CD8-positive, alpha-beta memory T cell (primary cell): ENCODE results near the gene ENG. TPM values are rescaled to one million over a fixed set of nuclear protein-coding genes. Genes with fewer than 3 reads are reported as not detected.

Source experiments
- CTCF ChIA-PET: fragments of 350-600 bp; sonication (Branson Sonifier 250); formaldehyde crosslinking; loops from one replicate; lab custom pipeline; 2021; ENCODE audit warnings: antibody characterized with exemption; lab: Charles Lee
- POLR2A ChIA-PET: fragments of 350-600 bp; sonication (Branson Sonifier 250); formaldehyde crosslinking; loops from one replicate; lab custom pipeline; 2021; ENCODE audit warnings: antibody characterized with exemption; lab: Charles Lee
- DNase-seq, 5 donors: peaks; one replicate each; pipeline versions ENCODE4 v3.0.0 to v3.0.0-alpha.2; 2020 to 2022; ENCODE audit warnings: mixed read lengths in 1 of 5
- H3K27ac ChIP-seq: one replicate; pipeline ENCODE4 v1.7.0; 2013; ENCODE audit warnings: low read depth, mild to moderate bottlenecking, low read length, moderate library complexity
- H3K27me3 ChIP-seq: 2 replicates; pipeline ENCODE4 v1.7.0; 2013; ENCODE audit warnings: low read length, mild to moderate bottlenecking; ENCODE audit not compliant: insufficient read depth, poor library complexity, severe bottlenecking
- H3K36me3 ChIP-seq: 2 replicates; pipeline ENCODE4 v1.7.0; 2013; ENCODE audit warnings: mild to moderate bottlenecking, low read length, moderate library complexity; ENCODE audit not compliant: insufficient read depth
- H3K4me1 ChIP-seq: 2 replicates; pipeline ENCODE4 v1.7.0; 2013; ENCODE audit warnings: mild to moderate bottlenecking, low read length, moderate library complexity; ENCODE audit not compliant: insufficient read depth
- H3K4me3 ChIP-seq: 2 replicates; pipeline ENCODE4 v1.7.0; 2013; ENCODE audit warnings: mild to moderate bottlenecking, low read length
- H3K9me3 ChIP-seq: 2 replicates; pipeline ENCODE4 v1.7.0; 2013; ENCODE audit warnings: mild to moderate bottlenecking, low read length
- H3K27ac Mint-ChIP-seq, 8 donors: one replicate each; pipeline ENCODE4 v1.8.0; 2020 to 2021; ENCODE audit warnings: mixed read lengths in 8 of 8, mild to moderate bottlenecking in 6 of 8, inconsistent platforms in 3 of 8, moderate library complexity in 3 of 8
- H3K27me3 Mint-ChIP-seq, 2 donors: one replicate each; pipeline ENCODE4 v1.8.0; 2020 to 2021; ENCODE audit warnings: mixed read lengths in 2 of 2, mild to moderate bottlenecking in 1 of 2, moderate library complexity in 1 of 2
- H3K36me3 Mint-ChIP-seq, 3 donors: one replicate each; pipeline ENCODE4 v1.8.0; 2020 to 2021; ENCODE audit warnings: mixed read lengths in 3 of 3, inconsistent platforms in 1 of 3, mild to moderate bottlenecking in 1 of 3
- H3K4me1 Mint-ChIP-seq, 3 donors: one replicate each; pipeline ENCODE4 v1.8.0; 2020 to 2021; ENCODE audit warnings: mixed read lengths in 3 of 3, inconsistent platforms in 1 of 3, mild to moderate bottlenecking in 1 of 3
- H3K4me3 Mint-ChIP-seq, 7 donors: one replicate each; pipeline ENCODE4 v1.8.0; 2020 to 2021; ENCODE audit warnings: mixed read lengths in 7 of 7, mild to moderate bottlenecking in 6 of 7, moderate library complexity in 4 of 7, inconsistent platforms in 2 of 7
- H3K9me3 Mint-ChIP-seq, 5 donors: one replicate each; pipeline ENCODE4 v1.8.0; 2020 to 2022; ENCODE audit warnings: mixed read lengths in 5 of 5, mild to moderate bottlenecking in 3 of 5, moderate library complexity in 2 of 5, inconsistent platforms in 1 of 5
- polyA plus RNA-seq: library from polyadenylated mRNA; unstranded; fragments of 300-500 nt; fragmentation: Illumina TruSeq; gene quantifications from one replicate; pipeline ENCODE4 v1.2.3, GENCODE V29; 2021
- total RNA-seq, 2 experiments: library from RNA; stranded (reverse); gene quantifications; one replicate each; pipeline ENCODE4 v1.2.3, GENCODE V29; 2021

Gene ENG
- total and polyA plus RNA-seq, 3 experiments from 2014 or later, result 7.9 to 19.3 (median 18.9) TPM

DNA sequence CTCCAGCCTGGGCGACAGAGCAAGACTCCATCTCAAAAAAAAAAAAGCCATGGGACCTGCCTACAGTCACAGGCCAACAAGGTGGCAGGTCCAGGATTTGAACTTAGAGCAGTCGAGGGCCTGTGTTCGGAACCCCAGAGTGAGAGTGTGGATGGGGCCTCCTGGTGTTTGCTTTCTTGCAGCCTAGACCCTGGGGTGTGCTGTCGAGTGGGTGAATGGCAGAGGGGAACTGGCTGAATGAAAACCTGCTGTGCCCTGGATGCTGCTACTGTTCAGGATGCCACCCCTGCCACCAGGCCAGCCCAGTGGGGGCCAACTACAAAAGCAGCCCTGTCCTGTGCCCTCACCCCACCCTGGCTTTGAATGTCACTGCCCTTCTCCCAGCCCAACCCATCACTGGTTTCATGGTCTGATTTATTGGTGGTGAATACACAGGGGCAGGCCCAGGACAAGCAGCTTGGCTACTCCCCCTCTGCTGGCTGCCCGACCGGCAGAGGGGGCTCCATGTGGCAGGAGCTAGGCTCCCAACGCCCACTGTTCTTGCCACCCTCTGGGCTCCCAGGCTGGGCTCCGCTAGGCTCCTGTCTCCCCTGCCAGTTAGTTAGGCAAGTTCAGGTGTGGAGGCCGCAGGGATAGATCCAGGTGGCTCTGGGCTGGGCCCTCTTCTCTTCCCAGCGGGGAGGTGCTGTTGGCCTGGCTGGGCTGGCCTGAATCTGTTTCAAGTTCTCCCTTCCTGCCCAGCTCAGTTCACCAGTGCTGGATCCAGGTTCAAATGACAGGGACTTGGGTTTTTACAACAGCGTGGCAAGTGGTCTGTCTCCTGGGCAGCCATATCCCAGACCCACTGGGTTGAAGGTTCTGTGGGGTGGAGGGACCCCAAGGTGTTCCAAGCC lies 39.6 kb downstream of the ENG start:
- H3K27ac ChIP-seq, result no peak overlapping the region
- POLR2A ChIA-PET, result no interaction called here
- Mint-ChIP-seq H3K27ac (peak overlapping the region in 1 of 8 donors; percentile 22), H3K27me3 (peaks cover 0 to 1% of the 10 kb centered on the region in 2 donors), H3K4me1 (no peaks in the 10 kb centered on the region), H3K9me3 (no peaks in the 10 kb centered on the region), H3K4me3 (no peak overlapping the region), H3K36me3 (peaks cover 0 to 75% (median 5%) of the 10 kb centered on the region in 3 donors)
- CTCF ChIA-PET, result no interaction called here
- H3K4me3 ChIP-seq, result no peak overlapping the region
- H3K36me3 ChIP-seq, result peaks cover 22% of the 10 kb centered on the region
- no peak for DNase-seq
- no peaks in the 10 kb centered on the region for H3K4me1 ChIP-seq
- H3K27me3 ChIP-seq, result no peaks in the 10 kb centered on the region
- H3K9me3 ChIP-seq, result no peaks in the 10 kb centered on the region

DNA sequence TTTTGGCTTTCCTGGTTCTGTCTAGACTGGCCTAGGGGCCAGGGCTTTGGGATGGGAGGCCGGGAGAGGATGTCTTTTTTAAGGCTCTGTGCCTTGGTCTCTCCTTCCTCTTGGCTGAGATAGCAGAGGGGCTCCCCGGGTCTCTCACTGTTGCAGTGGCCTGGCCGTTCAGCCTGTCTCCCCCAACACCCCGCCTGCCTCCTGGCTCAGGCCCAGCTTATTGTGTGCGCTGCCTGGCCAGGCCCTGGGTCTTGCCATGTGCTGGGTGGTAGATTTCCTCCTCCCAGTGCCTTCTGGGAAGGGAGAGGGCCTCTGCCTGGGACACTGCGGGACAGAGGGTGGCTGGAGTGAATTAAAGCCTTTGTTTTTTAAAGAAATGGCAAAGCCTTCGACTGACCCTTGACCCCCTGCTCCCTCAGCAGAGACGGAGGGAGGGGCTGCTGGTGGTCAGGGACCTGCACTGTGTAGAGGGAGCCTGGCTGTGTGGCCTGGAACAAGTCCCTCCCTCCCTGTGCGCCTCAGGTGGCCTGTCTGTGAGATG lies 40.7 kb downstream of the ENG start:
- DNase-seq, result no peak
- ChIA-PET CTCF (interaction anchor here (1.6 kb wide), 1 partner anchor 107 kb away, joined by 3 read pairs; no protein-coding TSS in a partner anchor), POLR2A (no interaction called here)
- Histone ChIP-seq H3K4me1 (no peaks in the 10 kb centered on the region), H3K27me3 (no peaks in the 10 kb centered on the region), H3K9me3 (no peaks in the 10 kb centered on the region), H3K4me3 (no peak overlapping the region), H3K36me3 (peaks cover 27% of the 10 kb centered on the region), H3K27ac (no peak overlapping the region)
- Mint-ChIP-seq H3K27me3 (peaks cover 0 to 1% of the 10 kb centered on the region in 2 donors), H3K9me3 (no peaks in the 10 kb centered on the region), H3K4me1 (no peaks in the 10 kb centered on the region), H3K36me3 (peaks cover 0 to 81% (median 5%) of the 10 kb centered on the region in 3 donors), H3K4me3 (no peak overlapping the region), H3K27ac (peak overlapping the region in 1 of 8 donors; percentile 12)

DNA sequence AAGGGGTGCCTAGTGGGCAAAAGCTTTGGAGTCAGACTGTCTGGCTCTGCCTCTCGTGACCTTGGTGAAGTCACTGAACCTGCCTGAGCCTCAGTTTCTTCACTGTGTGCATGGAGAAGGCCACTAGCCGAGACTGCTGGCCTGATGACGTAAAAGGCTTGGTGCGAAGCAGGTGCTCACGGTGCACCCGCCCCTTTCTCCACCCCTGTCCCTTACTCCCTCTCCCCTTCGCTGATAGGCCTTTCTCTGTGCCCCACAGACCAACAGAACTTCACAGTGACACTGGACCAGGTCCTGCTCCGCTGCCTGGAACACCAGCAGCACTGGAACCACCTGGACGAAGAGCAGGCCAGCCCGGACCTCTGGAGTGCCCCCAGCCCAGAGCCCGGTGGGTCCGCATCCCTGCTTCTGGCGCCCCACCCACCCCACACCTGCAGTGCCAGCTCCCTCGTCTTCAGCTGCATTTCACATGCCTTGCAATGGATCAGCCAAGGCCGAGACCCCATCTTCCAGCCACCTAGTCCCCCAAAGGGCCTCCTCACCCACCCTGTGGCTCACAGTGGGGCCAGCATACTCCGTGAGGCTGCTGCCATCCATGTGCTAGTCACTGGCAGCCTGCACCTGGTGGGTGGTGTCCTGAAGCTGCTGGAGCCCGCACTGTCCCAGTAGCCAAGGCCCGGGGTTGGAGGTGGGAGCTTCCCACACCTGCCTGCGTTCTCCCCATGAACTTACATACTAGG lies 41.4 kb downstream of the ENG start:
- Mint-ChIP-seq H3K36me3 (peaks cover 0 to 79% (median 5%) of the 10 kb centered on the region in 3 donors), H3K9me3 (no peaks in the 10 kb centered on the region), H3K4me1 (no peaks in the 10 kb centered on the region), H3K27me3 (peaks cover 0 to 1% of the 10 kb centered on the region in 2 donors), H3K4me3 (no peak overlapping the region), H3K27ac (peak overlapping the region in 1 of 8 donors; percentile 46)
- Histone ChIP-seq H3K9me3 (no peaks in the 10 kb centered on the region), H3K27me3 (no peaks in the 10 kb centered on the region), H3K4me1 (no peaks in the 10 kb centered on the region), H3K27ac (no peak overlapping the region), H3K4me3 (no peak overlapping the region), H3K36me3 (peaks cover 32% of the 10 kb centered on the region)
- POLR2A ChIA-PET, result no interaction called here
- no peak for DNase-seq
- CTCF ChIA-PET, result interaction anchor here (1.6 kb wide), 1 partner anchor 108 kb away, joined by 3 read pairs; no protein-coding TSS in a partner anchor

DNA sequence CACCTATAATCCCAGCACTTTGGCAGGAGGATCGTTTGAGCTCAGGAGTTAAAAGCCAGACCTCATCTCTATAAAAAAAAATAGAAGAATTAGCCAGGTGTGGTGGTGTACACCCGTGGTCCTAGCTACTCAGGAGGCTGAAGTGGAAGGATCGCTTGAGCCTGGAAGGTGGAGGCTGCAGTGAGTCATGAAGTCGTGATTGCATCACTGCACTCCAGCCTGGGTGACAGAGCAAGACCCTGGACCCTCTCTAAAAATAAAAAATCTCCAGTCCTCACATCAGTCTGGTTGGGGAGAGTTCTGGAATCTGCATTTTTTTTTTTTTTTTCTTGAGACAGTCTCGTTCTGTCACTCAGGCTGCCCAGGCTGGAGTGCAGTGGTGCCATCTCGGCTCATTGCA lies 42.4 kb downstream of the ENG start:
- Histone ChIP-seq H3K36me3 (peaks cover 35% of the 10 kb centered on the region), H3K9me3 (no peaks in the 10 kb centered on the region), H3K27me3 (no peaks in the 10 kb centered on the region), H3K4me1 (no peaks in the 10 kb centered on the region), H3K27ac (no peak overlapping the region), H3K4me3 (no peak overlapping the region)
- POLR2A ChIA-PET, result interaction anchor here (0.7 kb wide), 1 partner anchor 44 kb away, joined by 4 read pairs; no protein-coding TSS in a partner anchor
- DNase-seq, result no peak
- Mint-ChIP-seq H3K36me3 (peaks cover 0 to 79% (median 3%) of the 10 kb centered on the region in 3 donors), H3K9me3 (no peaks in the 10 kb centered on the region), H3K27ac (no peak overlapping the region), H3K27me3 (peaks cover 0 to 1% of the 10 kb centered on the region in 2 donors), H3K4me1 (no peaks in the 10 kb centered on the region), H3K4me3 (no peak overlapping the region)
- CTCF ChIA-PET, result interaction anchor here (1.6 kb wide), 1 partner anchor 109 kb away, joined by 3 read pairs; no protein-coding TSS in a partner anchor

DNA sequence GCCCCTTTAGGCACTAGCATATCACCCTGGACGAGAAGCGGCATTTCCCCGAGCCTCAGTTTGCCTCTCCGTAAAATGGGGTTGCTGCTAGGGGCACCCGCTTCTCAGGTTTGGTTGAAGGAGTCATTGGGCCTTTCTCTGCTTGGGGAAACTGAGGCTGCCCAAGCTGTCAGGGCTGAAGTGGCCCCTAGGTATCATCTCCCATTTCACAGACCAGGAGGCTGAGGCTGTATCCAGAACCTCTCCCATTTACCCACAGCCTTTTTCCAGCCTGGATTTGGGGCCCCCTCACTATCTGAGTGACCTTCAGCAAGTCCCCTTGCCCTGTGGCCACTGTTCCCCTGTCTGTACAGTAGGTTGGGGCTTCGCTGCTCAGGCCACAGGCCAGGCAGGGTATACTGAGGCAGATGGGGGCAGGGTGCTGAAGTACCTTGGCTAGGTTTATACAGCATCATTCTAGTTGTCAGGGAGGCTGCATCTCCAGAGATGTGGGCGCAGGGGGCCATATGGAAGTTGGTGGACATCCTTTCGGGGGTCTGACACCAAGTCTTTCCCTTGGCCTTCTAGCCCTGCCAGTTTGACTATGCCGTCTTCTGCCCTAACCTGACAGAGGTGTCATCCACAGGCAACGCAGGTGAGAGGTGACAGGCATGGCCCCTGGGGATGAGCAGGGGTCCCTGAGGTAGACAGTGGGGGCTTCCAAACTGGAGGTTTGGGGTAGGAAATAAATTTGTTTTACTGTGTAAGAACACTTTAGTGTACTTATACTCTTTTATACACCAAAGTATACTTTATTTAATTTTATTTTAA lies 43.9 kb downstream of the ENG start:
- H3K36me3 ChIP-seq, result peaks cover 35% of the 10 kb centered on the region
- CTCF ChIA-PET, result no interaction called here
- Mint-ChIP-seq H3K27me3 (peaks cover 0 to 1% of the 10 kb centered on the region in 2 donors), H3K36me3 (peaks cover 0 to 80% (median 8%) of the 10 kb centered on the region in 3 donors), H3K27ac (peak overlapping the region in 3 of 8 donors; percentile 17 to 61 (median 22)), H3K4me3 (no peak overlapping the region), H3K4me1 (peaks cover 4 to 6% (median 5%) of the 10 kb centered on the region in 3 donors), H3K9me3 (no peaks in the 10 kb centered on the region)
- no peak overlapping the region for H3K27ac ChIP-seq
- H3K4me1 ChIP-seq, result no peaks in the 10 kb centered on the region
- H3K9me3 ChIP-seq, result no peaks in the 10 kb centered on the region
- POLR2A ChIA-PET, result interaction anchor here (0.6 kb wide), 1 partner anchor 178 kb away, joined by 8 read pairs; no protein-coding TSS in a partner anchor
- H3K27me3 ChIP-seq, result no peaks in the 10 kb centered on the region
- no peak for DNase-seq
- H3K4me3 ChIP-seq, result no peak overlapping the region

DNA sequence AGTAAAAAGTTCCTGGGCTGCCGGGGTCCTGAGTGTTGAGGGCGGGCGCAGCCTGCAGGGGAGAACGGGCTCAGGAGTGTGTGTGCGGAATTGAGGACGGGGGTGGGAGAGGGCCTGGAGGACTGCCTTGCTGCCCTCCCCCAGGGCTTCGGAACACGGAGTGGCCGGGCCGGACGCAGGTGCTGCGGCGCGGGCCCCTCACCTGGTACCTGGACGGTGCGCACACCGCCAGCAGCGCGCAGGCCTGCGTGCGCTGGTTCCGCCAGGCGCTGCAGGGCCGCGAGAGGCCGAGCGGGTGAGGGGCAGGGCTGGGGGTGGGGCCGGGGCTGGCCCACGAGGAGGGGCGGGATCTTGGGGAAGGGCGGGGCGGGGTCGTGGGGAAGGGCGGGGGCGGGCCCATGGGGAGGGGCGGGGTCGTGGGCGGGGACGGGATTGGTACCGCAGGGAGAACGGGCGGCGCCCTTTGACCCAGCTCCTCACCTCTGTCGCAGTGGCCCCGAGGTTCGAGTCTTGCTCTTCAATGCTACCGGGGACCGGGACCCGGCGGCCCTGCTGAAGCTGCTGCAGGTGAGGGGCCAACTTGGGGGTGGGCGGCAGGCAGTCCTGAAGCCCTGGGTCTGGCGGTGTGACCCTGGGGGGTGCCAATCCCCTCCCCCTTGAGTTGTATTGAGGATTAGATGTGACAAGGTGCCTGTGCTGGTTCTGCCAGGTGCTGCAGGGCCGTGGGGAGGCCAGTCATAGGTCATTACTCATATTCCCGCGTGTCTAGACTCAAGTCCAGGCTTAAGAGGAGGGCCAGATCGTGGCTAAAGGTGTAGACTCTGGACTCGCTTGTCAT lies 44.7 kb downstream of the ENG start:
- no peaks in the 10 kb centered on the region for H3K4me1 ChIP-seq
- no peak overlapping the region for H3K4me3 ChIP-seq
- peaks cover 35% of the 10 kb centered on the region for H3K36me3 ChIP-seq
- POLR2A ChIA-PET, result interaction anchor here (0.6 kb wide), 1 partner anchor 177 kb away, joined by 8 read pairs; no protein-coding TSS in a partner anchor
- Mint-ChIP-seq H3K4me3 (no peak overlapping the region), H3K36me3 (peaks cover 0 to 75% (median 8%) of the 10 kb centered on the region in 3 donors), H3K4me1 (peaks cover 4 to 7% (median 5%) of the 10 kb centered on the region in 3 donors), H3K9me3 (no peaks in the 10 kb centered on the region), H3K27me3 (peaks cover 0 to 1% of the 10 kb centered on the region in 2 donors), H3K27ac (peak overlapping the region in 3 of 8 donors; percentile 17 to 26 (median 22))
- H3K27me3 ChIP-seq, result no peaks in the 10 kb centered on the region
- no peak overlapping the region for H3K27ac ChIP-seq
- no peaks in the 10 kb centered on the region for H3K9me3 ChIP-seq
- no peak for DNase-seq
- CTCF ChIA-PET, result interaction anchor here (1.2 kb wide), 1 partner anchor 59 kb away, joined by 4 read pairs; no protein-coding TSS in a partner anchor
